ENCODE results near the gene EIF3K.

EIF3K gene

DNA sequence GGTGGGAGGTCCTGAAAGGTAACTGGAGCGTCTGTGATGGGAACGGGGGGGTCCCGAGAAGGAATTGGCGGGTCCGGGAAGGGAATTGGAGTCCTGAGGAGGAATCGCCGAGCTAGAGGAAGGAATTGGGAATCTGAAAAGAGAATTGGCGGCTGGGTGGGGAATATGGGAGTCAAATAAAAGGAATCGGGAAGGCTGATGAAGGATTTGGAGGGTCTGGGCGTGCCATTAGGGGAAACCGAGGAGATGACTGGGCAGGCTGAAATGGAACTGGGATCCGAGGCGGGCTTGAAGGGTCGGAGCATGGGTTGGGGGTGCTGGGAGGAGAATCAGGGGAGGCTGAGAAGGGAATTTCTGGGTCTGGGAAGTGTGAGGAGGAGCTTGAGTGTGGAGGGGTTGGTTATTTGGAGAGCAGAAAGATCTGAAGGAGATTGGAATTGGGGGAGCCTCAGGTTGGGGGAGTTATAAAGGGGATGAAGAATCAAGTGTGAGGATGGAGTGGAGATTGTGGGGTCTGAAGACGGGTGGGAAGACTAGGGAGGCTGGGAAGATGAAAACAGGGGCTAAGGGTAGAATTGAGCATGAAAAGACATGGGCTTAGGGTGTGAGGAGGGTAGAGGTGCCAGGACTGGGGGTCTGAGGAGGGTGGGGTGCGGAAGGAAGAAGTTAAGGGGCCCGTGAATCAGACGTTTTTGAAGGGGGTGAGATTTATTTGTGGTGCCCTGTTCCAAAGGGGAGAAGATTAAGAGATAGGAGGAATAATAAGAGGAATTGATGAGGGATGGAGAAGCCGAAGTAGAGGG lies 29.2 kb downstream of the EIF3K start (continued):
- TF ChIP-seq, protein P1, sequence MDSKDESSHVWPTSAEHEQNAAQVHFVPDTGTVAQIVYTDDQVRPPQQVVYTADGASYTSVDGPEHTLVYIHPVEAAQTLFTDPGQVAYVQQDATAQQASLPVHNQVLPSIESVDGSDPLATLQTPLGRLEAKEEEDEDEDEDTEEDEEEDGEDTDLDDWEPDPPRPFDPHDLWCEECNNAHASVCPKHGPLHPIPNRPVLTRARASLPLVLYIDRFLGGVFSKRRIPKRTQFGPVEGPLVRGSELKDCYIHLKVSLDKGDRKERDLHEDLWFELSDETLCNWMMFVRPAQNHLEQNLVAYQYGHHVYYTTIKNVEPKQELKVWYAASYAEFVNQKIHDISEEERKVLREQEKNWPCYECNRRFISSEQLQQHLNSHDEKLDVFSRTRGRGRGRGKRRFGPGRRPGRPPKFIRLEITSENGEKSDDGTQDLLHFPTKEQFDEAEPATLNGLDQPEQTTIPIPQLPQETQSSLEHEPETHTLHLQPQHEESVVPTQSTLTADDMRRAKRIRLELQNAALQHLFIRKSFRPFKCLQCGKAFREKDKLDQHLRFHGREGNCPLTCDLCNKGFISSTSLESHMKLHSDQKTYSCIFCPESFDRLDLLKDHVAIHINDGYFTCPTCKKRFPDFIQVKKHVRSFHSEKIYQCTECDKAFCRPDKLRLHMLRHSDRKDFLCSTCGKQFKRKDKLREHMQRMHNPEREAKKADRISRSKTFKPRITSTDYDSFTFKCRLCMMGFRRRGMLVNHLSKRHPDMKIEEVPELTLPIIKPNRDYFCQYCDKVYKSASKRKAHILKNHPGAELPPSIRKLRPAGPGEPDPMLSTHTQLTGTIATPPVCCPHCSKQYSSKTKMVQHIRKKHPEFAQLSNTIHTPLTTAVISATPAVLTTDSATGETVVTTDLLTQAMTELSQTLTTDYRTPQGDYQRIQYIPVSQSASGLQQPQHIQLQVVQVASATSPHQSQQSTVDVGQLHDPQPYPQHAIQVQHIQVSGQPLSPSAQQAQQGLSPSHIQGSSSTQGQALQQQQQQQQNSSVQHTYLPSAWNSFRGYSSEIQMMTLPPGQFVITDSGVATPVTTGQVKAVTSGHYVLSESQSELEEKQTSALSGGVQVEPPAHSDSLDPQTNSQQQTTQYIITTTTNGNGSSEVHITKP (tag by site-specific recombination; IDR thresholded peaks at IDR 0.05), result peak; percentile 70; the same call in 1 of the 2 replicates
- TF ChIP-seq KLF1 (tag by site-specific recombination; IDR thresholded peaks at IDR 0.05) (peak; percentile 17; the same call in 1 of the 2 replicates), KLF8 (tag by site-specific recombination; IDR thresholded peaks at IDR 0.05) (peak; percentile 22; the same call in 1 of the 2 replicates), ZNF830 (tag by site-specific recombination; IDR thresholded peaks at IDR 0.05; ENCODE audit: low read depth) (no peak), ZNF624 (tag by site-specific recombination; IDR thresholded peaks at IDR 0.05) (0 out of 2 replicates have a peak, but pooled peaks have one; percentile 13), CTCF (tag by site-specific recombination; IDR thresholded peaks at IDR 0.05) (peak; percentile 5; the same call in 1 of the 2 replicates), ZNF544 (tag by site-specific recombination; IDR thresholded peaks at IDR 0.05) (no peak), ZNF610 (tag by site-specific recombination; IDR thresholded peaks at IDR 0.05; ENCODE audit: borderline replicate concordance) (no peak), ZBTB6 (tag by site-specific recombination; IDR thresholded peaks at IDR 0.05) (no peak), ZNF654 (tag by site-specific recombination; IDR thresholded peaks at IDR 0.05; ENCODE audit: low read depth) (0 out of 2 replicates have a peak, but pooled peaks have one; percentile 12), SCRT2 (tag by site-specific recombination; IDR thresholded peaks at IDR 0.05) (no peak), ZNF426 (tag by site-specific recombination; IDR thresholded peaks at IDR 0.05) (no peak), ZNF514 (tag by site-specific recombination; IDR thresholded peaks at IDR 0.05) (no peak), ZNF362 (tag by site-specific recombination; IDR thresholded peaks at IDR 0.05) (no peak), SP7 (tag by site-specific recombination; IDR thresholded peaks at IDR 0.05) (no peak; the same call in none of the 2 replicates), ZNF707 (tag by site-specific recombination; IDR thresholded peaks at IDR 0.05) (no peak), GLIS1 (tag by site-specific recombination; IDR thresholded peaks at IDR 0.05) (no peak; the same call in 1 of the 2 replicates), MZF1 (tag by site-specific recombination; IDR thresholded peaks at IDR 0.05; ENCODE audit: borderline replicate concordance) (no peak; the same call in 1 of the 2 replicates), KLF16 (tag by site-specific recombination; IDR thresholded peaks at IDR 0.05) (0 out of 2 replicates have a peak, but pooled peaks have one; percentile 17), ZNF394 (tag by site-specific recombination; IDR thresholded peaks at IDR 0.05; ENCODE audit: borderline replicate concordance) (peak; percentile 19; the same call in 1 of the 2 replicates), ZNF366 (tag by site-specific recombination; conservative IDR thresholded peaks at IDR 0.05) (no peak), ZNF274 (IDR thresholded peaks at IDR 0.05; ENCODE audit: low read length) (no peak), ZNF274 (tag by site-specific recombination; IDR thresholded peaks at IDR 0.05; ENCODE audit: borderline replicate concordance) (0 out of 2 replicates have a peak, but pooled peaks have one; percentile 33), EGR2 (tag by site-specific recombination; IDR thresholded peaks at IDR 0.05; ENCODE audit: low read depth) (no peak)
- TF ChIP-seq, protein P2, sequence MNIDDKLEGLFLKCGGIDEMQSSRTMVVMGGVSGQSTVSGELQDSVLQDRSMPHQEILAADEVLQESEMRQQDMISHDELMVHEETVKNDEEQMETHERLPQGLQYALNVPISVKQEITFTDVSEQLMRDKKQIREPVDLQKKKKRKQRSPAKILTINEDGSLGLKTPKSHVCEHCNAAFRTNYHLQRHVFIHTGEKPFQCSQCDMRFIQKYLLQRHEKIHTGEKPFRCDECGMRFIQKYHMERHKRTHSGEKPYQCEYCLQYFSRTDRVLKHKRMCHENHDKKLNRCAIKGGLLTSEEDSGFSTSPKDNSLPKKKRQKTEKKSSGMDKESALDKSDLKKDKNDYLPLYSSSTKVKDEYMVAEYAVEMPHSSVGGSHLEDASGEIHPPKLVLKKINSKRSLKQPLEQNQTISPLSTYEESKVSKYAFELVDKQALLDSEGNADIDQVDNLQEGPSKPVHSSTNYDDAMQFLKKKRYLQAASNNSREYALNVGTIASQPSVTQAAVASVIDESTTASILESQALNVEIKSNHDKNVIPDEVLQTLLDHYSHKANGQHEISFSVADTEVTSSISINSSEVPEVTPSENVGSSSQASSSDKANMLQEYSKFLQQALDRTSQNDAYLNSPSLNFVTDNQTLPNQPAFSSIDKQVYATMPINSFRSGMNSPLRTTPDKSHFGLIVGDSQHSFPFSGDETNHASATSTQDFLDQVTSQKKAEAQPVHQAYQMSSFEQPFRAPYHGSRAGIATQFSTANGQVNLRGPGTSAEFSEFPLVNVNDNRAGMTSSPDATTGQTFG (tag by site-specific recombination; IDR thresholded peaks at IDR 0.05; ENCODE audit: borderline replicate concordance), result 0 out of 2 replicates have a peak, but pooled peaks have one; percentile 4
- TF ChIP-seq, protein P3, sequence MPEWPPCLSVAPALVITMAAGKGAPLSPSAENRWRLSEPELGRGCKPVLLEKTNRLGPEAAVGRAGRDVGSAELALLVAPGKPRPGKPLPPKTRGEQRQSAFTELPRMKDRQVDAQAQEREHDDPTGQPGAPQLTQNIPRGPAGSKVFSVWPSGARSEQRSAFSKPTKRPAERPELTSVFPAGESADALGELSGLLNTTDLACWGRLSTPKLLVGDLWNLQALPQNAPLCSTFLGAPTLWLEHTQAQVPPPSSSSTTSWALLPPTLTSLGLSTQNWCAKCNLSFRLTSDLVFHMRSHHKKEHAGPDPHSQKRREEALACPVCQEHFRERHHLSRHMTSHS (tag by site-specific recombination; IDR thresholded peaks at IDR 0.05), result no peak

Measured in HEK293 (cell line).